AG10803 (cell line): ENCODE results near the gene PGBD2.

Source experiments
- DNase-seq: peaks from one replicate; pipeline ENCODE4 v3.0.0; 2010; ENCODE audit warnings: low read depth
- H3K4me3 ChIP-seq: 2 replicates; pipeline ENCODE4 v1.5.1; 2011; ENCODE audit warnings: mild to moderate bottlenecking, low read length, control low read depth
- TF ChIP-seq, protein P1 (sequence below): conservative IDR thresholded peaks from 2 replicates; pipeline ENCODE4 v1.5.1; 2011; ENCODE audit warnings: mild to moderate bottlenecking, low read length, control low read depth, inconsistent platforms

The PGBD2 gene

DNA sequence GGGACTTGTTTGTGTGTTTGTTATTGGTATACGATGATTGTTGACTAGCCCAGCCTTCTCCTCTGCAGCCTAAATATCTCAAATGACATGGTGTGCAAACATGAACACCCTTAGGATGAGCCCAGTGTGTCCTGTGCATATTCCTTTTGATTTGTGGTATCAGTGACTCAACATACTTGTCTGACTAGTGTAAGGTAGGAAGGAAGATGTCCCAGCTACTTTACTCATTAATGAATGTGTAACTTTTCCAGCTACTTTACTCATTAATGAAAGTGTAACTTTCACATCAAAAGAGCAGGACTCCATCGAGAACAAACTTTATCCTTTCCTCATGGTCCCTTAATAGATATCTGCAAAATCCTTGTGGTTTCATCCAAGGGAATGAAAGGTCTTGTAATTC lies 44.4 kb upstream of the PGBD2 start:
- DNase-seq = no peak
- TF ChIP-seq, protein P1, sequence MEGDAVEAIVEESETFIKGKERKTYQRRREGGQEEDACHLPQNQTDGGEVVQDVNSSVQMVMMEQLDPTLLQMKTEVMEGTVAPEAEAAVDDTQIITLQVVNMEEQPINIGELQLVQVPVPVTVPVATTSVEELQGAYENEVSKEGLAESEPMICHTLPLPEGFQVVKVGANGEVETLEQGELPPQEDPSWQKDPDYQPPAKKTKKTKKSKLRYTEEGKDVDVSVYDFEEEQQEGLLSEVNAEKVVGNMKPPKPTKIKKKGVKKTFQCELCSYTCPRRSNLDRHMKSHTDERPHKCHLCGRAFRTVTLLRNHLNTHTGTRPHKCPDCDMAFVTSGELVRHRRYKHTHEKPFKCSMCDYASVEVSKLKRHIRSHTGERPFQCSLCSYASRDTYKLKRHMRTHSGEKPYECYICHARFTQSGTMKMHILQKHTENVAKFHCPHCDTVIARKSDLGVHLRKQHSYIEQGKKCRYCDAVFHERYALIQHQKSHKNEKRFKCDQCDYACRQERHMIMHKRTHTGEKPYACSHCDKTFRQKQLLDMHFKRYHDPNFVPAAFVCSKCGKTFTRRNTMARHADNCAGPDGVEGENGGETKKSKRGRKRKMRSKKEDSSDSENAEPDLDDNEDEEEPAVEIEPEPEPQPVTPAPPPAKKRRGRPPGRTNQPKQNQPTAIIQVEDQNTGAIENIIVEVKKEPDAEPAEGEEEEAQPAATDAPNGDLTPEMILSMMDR = no peak
- H3K4me3 ChIP-seq = no peak overlapping the region

DNA sequence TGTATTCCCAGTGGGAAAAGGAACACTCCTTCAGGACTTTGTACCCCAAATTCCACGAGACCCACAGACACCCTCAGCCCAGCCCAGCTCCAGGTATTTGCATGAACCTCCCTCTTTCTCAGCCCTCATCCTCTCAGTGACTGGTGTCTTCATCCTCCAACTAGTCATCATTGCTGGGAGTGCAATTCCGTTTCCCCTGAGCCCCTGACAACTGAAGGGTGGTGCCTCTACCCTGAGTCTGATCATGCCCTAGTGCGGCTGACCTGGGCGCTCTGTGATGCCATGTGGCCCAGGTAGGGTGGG lies 43.4 kb upstream of the PGBD2 start:
- no peak for DNase-seq
- TF ChIP-seq, protein P1 = no peak
- peak overlapping the region; percentile 70 for H3K4me3 ChIP-seq

DNA sequence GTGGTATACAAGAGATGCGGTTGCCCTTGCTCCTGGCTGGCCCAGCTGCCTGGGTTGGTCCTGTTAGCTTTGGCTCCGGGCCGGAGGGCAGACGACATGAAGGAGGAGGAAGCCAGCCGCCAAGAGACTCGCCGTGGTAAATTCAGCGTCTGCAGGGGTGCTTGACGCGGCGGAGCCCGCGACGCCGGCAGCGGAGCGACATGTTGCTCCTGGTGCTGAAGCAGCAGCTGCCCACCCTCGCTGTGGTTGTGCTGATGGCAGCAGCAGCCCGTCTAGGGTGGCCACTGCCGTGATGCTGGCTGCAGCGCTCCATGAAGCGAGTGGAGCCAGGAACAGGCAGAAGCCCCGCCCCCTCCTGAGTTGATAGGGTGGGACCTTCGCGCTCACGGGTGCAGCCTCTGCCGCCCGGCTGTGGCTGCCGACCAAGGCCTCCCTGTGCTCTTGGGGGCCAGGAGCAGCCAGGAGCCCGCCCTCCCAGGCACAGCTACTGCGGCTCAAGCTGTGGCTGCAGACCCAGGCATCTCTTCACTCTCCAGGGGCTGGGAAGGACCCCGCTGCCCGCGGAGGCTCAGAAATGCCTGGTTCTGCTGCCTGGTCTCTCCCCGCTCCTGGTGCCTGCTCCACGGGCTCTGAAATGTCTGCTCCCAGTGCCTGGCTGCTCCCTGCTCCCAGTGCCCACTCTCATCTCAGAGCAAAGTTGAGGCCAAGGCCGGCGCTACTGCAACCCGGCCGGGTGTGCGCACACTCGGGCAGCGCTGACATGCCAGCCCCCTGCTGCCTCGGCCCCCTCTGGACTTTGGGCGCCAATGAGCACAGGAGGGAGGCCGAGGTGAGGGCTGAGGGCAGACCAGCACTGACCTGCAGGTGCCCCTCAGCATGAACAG lies 42.8 kb upstream of the PGBD2 start:
- TF ChIP-seq, protein P1 = no peak
- DNase-seq = peak; percentile 57
- H3K4me3 ChIP-seq = peak overlapping the region; percentile 70

DNA sequence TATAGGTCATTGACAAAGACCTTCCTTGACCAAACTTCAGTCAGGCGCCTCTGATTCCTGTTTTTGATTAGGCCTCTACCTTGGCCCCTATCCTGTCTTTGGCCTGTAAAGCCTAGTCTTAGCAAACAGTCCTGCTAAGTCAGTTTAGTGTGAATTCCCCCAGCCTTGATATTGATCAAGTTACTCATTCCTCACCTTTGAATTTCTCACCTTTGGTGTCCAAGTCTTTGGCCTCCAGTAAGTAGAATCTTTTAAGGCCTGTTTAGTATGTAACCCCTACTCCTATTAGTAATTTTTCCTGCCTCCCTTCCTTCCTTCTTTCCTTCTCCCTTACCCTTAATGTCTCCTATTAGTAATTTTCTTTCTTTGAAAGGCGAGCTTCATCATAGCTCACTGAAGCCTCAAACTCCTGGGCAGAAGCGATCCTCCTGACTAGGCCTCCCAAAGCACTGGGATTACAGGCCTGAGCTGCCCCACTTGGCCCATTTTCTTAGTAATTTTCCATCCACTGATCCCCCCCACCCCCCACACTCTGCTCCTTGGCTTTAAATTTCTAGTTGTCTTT lies 34.1 kb upstream of the PGBD2 start:
- TF ChIP-seq, protein P1 = no peak
- H3K4me3 ChIP-seq = peak overlapping the region; percentile 83

DNA sequence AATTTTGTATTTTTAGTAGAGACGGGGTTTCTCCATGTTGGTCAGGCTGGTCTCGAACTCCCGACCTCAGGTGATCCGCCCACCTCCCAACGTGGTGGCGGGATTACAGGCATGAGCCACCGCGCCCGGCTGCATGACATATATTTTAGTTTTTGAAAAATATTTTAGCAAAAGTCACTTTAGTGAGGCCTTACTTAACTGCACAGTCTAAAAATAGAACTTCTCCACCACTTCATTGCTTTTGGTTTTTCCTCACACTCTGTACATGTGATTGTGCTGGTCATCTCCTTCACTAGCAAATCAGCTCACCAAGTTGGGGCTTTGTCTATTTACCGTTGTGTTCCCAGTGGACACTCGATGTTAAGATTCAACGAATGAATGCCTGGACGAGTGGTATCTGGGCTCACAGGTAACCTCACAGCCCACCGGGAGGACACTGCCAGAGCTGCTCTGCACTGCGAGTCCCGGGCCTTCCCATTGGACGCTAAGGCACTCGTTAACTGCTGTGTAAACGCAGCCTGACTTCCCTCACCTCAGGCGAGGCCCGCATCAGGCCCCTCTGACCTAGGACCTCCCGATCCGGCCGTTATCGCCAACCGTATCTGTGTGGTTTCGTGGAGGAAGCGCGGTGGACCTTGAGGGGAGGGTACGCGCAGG lies 33.2 kb upstream of the PGBD2 start:
- peak overlapping the region; percentile 83 for H3K4me3 ChIP-seq
- TF ChIP-seq, protein P1 = no peak
- DNase-seq = peak; percentile 55

More for the DNA sequence above, 34.1 kb upstream of the PGBD2 start:
- DNase-seq = no peak

DNA sequence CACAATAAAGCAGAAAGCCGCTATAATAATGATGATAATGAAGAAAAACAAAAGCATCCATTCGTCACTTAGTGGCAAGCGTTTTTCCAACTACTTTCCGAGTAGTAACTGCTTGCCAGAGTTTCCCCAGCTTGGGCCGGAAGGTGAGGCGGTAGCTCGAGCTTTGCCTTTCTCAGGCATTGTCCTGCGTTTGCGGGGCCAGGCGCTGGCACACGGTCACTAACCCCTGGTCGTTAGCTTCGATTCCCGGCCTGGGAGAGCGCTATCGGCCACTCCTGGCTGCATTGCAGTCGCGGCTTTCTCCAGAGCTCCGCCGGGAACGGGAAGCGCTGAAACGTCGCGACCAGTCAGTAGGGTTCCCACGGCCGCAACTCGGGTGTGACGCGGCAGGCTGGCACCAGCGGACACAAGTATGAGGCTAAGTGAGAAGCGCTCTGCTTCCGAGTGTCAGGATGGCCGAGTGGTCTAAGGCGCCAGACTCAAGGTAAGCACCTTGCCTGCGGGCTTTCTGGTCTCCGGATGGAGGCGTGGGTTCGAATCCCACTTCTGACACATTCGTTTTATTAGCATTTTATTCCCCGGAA lies 32.5 kb upstream of the PGBD2 start:
- DNase-seq = peak; percentile 95
- TF ChIP-seq, protein P1 = peak; percentile 3; the same call in 1 of the 2 replicates
- peak overlapping the region; percentile 83 for H3K4me3 ChIP-seq
